NCI-H2107 treated with DMSO at 0.1 percent for 48 hours (cell line): ENCODE data around the gene NCF2.
"Not testable (repeated sequence)": the region's sequence is repeated elsewhere in the genome, so short reads cannot be mapped to it uniquely, and the experiment has no call there.

Source experiments
- DNase-seq: peaks from one replicate; lab custom pipeline; 2025; ENCODE audit not compliant: unreplicated experiment; lab: John Stamatoyannopoulos, UW

The NCF2 gene

GRCh38 chr1:183590244-183591191 lies at the start of gene NCF2:
Gene NCF2, minus strand, starts transcription at chr1:183590459. Its CDS starts 130 bp downstream, at chr1:183590329.
- no peak for DNase-seq

DNA sequence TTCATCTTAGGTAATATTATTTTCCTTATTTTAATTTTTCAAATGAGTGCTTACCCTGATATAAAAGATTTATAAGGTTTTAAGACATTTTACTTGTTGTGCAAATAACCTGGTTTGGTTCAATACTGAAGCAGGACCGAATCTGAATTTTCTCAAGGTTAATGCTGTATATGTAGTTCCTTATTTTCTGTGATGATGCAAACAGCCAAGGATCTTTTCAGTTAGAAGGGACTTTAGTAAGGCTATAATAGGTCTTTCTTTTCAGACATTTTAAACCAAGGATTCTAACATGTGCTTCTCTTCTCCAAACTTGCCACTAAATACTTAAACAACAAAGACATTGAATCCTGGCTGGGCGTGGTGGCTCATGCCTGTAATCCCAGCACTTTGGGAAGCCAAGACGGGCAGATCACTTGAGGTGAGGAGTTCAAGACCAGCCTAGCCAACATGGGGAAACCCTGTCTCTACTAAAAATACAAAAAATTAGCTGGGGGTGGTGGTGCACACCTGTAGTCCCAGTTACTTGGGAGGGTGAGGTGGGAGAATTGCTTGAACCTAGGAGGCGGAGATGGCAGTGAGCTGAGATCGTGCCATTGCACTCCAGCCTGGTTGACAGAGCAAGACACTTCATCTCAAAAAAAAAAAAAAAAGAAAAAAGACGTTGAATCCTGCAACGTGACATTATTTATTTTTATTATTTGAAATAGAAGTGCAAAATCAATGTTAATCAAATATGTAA lies 48.6 kb upstream of the NCF2 start:
- DNase-seq: no peak

DNA sequence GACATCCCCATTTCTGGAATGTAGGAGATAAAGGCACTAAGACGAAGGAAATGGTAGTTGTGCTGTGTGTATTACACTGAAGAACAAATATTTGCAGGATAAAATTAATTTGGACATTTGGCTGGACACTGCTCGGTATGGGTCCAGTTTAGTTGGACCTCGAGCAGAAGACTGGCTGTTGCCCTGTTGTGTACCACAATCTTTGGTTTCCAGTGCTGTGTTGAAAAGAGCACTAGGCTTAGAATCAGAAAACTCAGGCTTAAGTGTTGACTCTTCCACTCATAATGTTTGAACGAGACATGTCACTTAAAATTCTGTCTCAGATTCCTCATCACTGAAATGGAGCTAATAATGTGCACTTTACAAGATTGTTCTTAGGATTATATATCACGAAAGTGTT lies 46.5 kb upstream of the NCF2 start:
- no peak for DNase-seq

DNA sequence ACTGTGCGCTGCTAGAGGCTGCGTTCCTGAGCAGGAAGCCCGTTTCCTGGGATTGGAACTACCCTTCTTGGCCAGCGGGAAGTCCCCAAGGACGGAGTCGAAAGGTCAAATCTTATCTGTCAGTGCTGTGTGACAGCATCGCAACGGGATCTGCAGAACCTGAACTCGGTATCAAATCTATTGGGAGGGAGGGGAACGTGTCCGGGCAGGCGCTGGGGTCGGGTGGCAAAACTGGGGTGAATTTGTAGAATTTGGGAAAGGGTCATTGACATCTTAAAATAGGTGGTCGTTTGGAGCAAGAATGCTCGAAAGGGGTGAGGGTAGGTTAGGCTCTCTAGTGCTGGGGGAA lies 46.0 kb upstream of the NCF2 start:
- DNase-seq: no peak

DNA sequence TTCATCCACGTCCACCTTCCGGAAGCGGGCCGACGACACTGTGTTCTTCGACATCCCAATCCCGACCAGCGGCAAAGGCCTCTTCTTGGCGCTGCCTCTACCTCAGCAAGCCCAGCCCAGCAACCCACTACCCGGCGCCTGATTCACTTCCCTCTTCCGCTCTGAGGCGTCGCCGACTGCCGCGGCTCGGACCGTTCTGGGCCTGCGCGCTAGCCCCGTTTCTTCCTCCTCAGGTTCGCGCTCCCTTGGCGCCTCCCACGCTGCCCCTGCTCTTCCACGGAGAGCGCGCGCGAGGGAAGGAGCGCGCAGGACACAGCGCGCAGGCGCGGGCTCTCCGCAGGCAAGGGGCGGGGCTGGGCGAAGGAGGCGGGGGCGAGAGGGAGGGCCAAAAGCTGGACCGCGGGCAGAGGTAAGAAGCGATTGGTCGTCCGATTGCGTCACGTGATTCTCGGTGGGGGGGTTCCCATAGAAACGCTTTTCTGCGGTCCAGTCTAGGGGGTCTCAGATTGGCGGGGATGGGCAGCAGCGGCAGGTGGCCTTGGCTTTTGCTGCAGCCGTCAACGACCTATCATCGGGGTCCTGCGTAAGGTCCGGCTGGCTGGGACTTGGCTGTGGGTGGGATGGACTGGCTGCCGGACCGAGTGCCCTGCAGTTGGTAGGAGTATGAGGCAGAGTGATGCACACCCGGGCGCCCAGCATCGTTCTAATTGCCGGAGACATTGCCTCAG lies 45.5 kb upstream of the NCF2 start, which contains the start of gene ARPC5:
Gene ARPC5, minus strand, starts transcription at position 178 of the 728 bp plus-strand sequence. Its CDS starts 124 bp downstream, at position 54.
- peak; percentile 97 for DNase-seq

GRCh38 chr1:183635099-183635605 lies 44.9 kb upstream of the NCF2 start:
- peak; percentile 16 for DNase-seq

DNA sequence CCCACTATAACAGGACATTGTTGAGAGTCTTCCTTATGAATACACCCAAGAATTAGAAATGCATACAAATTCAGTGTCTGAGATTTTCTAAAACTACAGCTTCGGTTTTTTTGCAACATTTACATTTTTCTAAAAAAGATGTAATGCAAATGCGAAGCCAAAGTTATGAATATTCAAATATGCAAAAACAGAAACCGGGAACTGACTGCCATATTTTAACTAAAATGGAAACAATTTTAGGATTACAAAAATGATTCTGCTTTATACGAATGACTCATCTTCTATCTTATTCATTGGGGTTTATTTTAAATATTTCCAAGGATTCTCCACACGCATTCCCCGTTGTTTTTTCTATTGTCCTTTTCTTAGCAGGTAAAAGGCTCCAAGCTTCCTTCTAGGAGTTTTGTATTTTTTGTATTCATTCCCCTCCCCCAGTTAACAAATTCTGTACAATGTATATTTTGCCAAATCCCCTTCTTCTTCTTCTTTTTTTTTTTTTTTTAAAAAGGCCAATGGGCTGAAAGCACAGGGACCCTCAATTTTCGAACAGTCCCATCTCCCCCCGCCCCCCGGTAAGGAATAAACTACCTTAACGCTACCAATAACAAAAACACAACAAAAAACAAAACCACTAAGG lies 44.3 kb upstream of the NCF2 start:
- no peak for DNase-seq

- DNase-seq: peak; percentile 73
Observed at GRCh38 chr1:183633676-183634343, 43.6 kb upstream of the NCF2 start.

DNA sequence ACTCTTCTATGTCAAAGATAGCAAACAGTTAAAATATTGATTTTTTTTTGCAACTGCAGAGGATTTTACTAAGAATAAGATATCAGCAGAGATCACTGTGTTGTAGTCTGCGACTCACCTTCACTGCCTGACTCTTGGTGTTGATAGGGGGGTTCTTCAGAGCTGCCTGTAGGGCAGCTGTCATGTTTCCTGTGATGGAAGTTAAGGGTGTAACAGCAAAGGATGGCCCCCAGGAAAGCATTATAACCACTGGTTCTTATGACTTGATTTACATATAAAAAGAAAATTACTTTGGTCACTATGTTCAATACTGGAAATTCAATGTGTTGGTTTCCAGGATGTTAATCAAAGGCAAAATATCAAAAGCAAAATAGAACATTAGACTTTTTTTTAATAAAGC lies 42.7 kb upstream of the NCF2 start:
- no peak for DNase-seq

DNA sequence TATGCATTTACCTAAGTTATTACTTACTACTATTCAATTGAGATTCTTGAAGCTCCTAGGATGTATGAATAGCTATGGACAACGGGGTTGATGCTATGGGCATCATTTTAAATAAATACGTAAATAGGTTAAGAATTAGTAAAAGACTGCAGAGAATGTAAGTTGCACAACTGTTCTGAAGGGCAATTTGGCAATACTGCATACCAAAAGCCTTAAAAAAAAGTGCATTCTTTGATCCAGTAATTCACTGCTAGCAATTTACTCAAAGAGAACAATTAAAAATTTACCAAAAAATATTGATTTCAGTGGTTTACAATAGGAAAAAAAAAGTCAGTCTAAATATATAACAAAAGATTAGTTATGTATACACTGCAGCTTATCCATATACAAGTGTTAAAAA lies 41.9 kb upstream of the NCF2 start:
- no peak for DNase-seq

GRCh38 chr1:183630748-183631147 lies 40.5 kb upstream of the NCF2 start:
- no peak for DNase-seq

GRCh38 chr1:183628537-183628936 lies 38.3 kb upstream of the NCF2 start:
- DNase-seq: no peak

- not testable (repeated sequence) for DNase-seq
Observed at GRCh38 chr1:183626236-183626635, 36.0 kb upstream of the NCF2 start.

DNA sequence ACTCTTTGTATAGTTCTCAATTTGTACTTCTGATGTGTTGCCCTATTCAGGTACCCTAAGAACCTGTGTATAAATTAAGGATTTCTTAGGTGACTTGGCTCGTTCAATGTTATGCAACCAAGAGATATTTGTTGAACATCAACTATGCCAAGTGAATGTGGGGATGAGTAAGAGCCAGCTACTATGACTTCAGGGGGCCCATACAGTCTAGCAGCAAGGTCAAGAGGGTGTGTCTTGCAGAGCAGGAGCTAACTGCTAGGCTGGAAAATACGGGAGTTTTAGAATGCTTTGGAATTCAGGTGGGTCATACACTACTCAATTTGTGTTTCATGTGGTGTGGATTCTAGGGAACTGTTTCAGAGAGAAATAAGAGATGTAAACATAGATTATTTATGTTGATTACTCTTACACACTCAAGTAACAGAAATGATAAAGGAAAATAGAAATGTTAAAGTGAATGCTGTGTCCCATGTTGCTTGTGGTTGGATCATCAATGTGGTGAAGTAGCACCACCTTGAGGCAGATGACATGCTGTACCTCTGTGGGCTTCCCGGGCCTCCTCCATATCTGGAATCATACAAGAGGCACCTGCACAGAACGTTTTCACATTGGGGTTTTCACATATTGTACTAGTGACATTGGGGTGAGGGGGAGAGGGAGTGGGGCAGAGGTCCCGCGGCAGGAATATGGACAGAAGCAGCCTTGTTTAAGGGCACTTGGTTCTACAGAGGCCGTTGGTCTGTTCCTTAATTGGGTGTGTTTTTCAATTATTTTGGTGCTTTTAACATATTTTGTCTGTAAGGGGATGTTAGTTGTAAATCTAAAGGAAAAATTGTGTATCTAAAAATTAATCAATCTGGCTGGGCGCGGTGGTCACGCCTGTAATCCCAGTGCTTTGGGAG lies 32.9 kb upstream of the NCF2 start:
- peak; percentile 83 for DNase-seq

GRCh38 chr1:183622013-183622412 lies 31.8 kb upstream of the NCF2 start:
- no peak for DNase-seq

- DNase-seq: no peak
Observed at GRCh38 chr1:183620311-183620710, 30.1 kb upstream of the NCF2 start.

DNA sequence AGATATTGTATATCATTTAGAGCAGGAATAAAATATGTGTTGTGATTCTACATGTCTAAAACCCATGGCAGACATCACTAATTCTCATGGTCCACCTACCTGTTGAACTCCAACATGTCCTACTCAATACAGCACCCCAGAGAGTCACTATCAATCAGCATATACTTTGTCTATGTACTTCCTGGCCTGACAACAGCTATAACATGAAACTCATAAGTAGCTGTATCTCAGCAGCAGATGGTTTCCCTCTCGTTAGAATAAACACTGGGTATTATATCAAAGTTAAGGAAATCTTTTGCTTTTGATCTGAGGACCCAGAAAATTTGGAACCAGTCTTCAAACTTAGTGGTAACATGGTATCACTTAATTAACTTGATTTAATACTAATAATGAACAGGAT lies 29.5 kb upstream of the NCF2 start:
- DNase-seq: no peak

GRCh38 chr1:183618202-183618601 lies 27.9 kb upstream of the NCF2 start:
- not testable (repeated sequence) for DNase-seq

- DNase-seq: not testable (repeated sequence)
Observed at GRCh38 chr1:183612975-183613374, 22.7 kb upstream of the NCF2 start.
